HG02840 (cell line): ENCODE measurements around the gene MAGED2.
"Not testable (repeated sequence)": the region's sequence is repeated elsewhere in the genome, so short reads cannot be mapped to it uniquely, and the experiment has no call there.

Experiments used
- ATAC-seq: cut with Tn5 transposase; IDR thresholded peaks from one replicate; pipeline ENCODE4 v1.9.1; 2021; ENCODE audit warnings: mild to moderate bottlenecking, moderate library complexity, moderate number of reproducible peaks; ENCODE audit not compliant: unreplicated experiment, low FRiP score

The MAGED2 gene

GRCh38 chrX:54817220-54817820 lies 9.8 kb downstream of the MAGED2 start:
- ATAC-seq, result no peak

GRCh38 chrX:54818221-54818620 lies 10.7 kb downstream of the MAGED2 start:
- ATAC-seq, result no peak

GRCh38 chrX:54819201-54819600 lies 11.7 kb downstream of the MAGED2 start:
- ATAC-seq, result no peak

GRCh38 chrX:54820737-54821136 lies 13.2 kb downstream of the MAGED2 start:
- no peak for ATAC-seq

GRCh38 chrX:54821310-54821709 lies 13.8 kb downstream of the MAGED2 start:
- ATAC-seq, result no peak

GRCh38 chrX:54824195-54824594 lies 16.6 kb downstream of the MAGED2 start:
- no peak for ATAC-seq

- ATAC-seq, result no peak
Observed at GRCh38 chrX:54824722-54825121, 17.2 kb downstream of the MAGED2 start.

GRCh38 chrX:54825716-54826438 lies 18.3 kb downstream of the MAGED2 start:
- no peak for ATAC-seq

- no peak for ATAC-seq
Observed at GRCh38 chrX:54826598-54826997, 19.1 kb downstream of the MAGED2 start.

GRCh38 chrX:54838583-54838982 lies 31.0 kb downstream of the MAGED2 start:
- ATAC-seq, result no peak

- not testable (repeated sequence) for ATAC-seq
Observed at GRCh38 chrX:54841184-54841874, 33.8 kb downstream of the MAGED2 start.

- no peak for ATAC-seq
Observed at GRCh38 chrX:54842607-54843006, 35.1 kb downstream of the MAGED2 start.

GRCh38 chrX:54843050-54843449 lies 35.5 kb downstream of the MAGED2 start:
- ATAC-seq, result no peak

- not testable (repeated sequence) for ATAC-seq
Observed at GRCh38 chrX:54847700-54848099, 40.2 kb downstream of the MAGED2 start.

- ATAC-seq, result no peak
Observed at GRCh38 chrX:54865208-54865607, 57.7 kb downstream of the MAGED2 start.
